GM18867 (cell line): ENCODE measurements around the gene FNDC11.

Source experiments
- ATAC-seq: cut with Tn5 transposase; IDR thresholded peaks from one replicate; pipeline ENCODE4 v1.9.1; 2021; ENCODE audit warnings: mild to moderate bottlenecking, moderate library complexity; ENCODE audit not compliant: unreplicated experiment

FNDC11 gene

DNA sequence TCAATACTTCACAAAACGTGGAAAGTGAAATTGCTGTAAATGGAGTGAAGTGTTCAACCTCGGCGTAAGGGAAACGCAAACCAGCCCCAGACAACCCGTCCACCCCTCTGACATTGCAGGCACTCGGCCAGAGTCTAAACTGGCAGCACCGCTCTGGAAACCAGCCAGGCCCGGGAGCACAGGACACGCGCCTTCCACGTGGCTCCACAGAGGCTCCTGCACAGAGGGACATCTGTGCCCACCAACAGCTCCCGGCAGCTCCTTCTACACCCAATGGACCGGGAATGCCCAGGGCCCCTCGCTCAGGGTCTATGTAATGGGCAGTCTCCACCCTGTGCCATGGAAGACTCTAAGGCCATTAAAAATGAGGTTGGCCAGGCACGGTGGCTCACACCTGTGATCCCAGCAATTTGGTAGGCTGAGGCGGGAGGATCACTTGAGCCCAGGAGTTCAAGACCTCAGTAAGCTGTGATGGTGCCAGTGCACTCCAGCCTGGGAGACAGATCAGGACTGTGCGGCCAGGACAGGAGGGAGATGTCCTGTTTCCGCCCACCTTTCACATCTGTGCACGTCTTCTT lies 23.4 kb downstream of the FNDC11 start:
- ATAC-seq: no peak

DNA sequence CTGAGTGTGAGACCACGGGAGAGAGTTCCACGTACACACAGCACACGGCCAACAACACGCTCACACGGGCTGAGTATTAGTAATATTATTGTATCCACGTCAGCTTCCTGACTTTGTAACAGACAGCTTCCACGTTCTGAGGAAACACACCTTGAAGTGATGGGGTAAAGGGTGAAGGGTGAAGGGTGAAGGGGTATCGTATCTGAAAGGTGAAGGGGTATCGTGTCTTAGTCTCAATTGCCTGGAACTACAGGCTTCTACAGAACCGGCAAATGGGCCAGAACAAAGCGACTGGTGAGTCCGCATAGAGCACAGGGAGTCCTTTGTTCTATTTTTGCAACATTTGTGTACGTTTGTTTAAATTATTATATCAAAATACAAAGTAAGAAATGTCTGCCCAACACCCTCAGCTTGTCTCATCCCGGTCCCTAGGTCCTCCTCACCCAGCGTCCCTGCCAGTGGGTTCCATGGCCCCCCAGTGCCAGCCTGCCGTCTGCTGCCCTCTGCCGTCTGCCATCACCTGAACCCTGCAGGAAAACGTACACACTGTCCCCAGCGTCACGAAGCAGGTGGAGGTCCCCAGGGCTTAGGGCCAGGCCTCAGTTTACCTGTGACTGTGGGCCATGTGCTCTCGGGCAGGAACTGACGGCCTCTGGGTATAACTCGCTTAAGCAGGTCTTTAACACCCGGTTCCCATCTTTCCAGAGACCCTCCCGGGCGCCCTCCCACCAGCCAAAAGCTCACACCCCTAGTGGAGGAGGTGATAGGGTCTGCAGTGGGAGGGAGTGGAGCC lies 24.5 kb downstream of the FNDC11 start:
- no peak for ATAC-seq

DNA sequence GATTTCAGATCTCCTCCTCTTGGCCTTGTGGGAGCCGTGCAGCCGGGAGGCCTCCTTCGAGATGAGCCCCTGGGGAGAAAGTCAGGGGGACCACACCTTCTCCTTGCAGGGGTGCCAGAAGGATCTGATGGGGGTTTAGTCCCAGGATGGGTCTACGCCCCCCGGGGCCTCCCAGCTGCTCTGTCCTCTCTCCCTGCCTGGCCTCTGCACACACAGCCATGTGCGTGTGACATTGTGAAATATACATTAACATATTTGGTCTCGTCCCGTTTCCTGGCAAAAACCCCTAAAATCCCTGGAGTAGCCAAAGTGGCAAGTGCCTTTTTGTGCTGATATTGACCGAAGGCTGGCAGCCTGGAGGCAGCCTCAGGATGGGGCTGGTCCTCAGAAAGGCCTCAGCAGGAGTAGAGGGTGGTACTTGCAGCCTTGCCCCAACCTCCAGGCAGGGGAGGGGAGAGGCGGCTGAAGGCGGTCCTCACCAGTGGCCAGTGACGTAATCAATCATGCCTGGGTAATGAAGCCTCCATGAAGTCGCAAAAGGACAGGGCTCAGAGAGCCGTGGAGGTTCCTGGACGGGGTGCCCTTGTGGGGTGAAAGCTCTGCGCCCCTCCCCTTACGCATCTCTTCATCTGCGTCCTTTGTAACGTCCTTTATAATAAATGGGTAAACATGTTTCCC lies 25.2 kb downstream of the FNDC11 start:
- ATAC-seq: no peak

DNA sequence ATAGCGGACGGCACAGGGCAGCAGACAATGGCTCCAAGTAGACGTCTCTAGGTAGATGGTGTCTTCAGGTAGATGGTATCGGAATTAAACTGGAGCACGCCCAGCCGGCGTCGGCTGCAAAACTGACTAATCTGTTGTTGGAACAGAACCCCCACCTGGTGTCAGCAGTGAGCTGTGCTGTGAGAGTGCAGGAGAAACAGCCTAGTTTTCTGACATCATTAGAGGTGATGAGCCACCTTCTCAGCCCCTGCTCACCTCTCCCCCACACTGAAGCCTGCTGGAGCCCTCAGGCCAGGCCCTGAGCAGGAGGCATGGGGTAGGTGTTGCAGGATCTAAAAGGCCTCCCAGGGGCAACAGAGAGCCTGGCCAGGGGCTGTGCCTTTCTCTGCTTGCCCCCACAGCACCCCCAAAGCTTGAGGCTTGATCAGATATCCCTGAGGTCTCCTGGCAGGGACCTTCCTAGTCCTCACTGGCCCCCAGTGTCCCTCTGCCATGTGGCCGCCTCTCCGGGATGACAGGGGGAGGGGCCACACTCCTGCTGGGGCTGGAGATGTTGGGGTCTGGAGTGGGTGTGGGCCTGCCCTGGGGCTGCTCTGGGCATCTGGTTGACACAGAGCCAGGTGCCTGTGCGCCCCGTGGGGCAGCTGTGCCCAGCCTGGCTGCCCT lies 27.0 kb downstream of the FNDC11 start:
- ATAC-seq: no peak

DNA sequence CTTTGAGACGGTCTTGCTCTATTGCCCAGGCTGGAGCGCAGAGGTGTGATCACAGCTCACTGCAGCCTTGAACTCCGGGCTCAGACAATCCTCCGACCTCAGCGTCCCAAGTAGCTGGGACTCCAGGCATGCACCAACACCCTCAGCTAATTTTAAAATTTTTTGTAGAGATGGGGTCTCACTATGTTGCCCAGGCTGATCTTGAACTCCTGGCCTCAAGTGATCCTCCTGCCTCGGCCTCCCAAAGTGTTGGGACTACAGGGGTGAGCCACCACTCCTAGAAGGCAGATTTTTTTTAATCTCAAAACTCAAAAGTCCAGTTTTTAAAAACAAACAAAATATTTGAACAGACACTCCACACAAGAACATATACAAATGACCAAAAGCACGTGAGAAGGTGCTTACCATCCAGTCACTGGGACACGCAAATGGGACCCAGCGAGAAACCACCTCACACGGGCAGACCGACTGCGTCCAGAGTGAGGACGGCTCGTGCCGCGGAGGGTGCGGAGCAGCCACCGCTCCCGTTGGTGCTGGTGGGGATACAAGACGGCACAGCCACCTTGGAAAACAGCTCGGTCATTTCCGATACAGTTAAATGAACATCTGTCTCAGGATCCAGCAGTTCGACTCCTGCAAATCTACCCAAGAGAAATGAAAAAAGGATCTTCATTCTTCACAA lies 28.6 kb downstream of the FNDC11 start:
- ATAC-seq: no peak

DNA sequence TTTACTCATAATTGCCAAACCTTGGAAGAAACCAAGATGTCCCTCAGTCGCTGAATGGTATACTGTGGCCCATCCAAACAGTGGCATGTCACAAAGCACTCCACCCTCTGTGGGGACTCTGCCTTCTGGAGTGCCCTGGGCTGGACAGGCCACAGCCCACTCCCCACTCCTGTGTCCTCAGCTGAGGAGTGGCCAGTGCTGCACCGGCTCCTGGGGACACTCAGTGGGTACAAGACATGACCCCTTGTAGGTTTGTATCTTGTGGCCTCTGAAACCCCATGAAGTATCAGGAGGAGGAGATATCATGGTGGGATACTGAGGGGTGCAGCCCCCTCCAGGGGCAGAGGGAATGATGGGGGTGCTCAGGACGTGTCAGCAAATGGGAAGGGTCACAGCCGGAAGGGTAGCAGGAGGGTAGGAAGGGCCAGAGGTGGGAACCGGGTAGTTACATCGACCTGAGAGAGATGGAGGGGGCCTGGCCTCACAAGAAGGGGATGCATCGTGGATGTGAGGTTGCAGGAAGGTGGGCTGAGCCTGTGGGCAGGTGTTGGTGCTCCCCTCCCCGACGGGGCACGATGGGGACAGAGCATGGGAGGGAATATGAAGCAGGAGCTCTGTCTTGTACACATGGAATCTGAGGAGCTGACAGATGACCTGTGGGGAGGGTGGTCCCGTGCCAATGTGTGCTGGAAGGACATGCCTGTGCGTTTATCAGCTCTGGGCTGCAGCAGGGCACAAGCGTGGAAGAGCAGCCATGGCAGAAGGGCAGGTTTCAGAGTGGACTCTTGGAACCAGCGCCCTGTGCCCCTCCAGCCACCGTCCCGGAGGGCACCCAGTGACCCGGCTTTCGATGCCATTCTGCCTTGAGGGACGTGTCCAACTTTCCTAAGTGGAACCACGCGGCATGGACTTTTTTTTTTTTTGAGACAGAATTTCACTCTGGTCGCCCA lies 31.9 kb downstream of the FNDC11 start:
- no peak for ATAC-seq

DNA sequence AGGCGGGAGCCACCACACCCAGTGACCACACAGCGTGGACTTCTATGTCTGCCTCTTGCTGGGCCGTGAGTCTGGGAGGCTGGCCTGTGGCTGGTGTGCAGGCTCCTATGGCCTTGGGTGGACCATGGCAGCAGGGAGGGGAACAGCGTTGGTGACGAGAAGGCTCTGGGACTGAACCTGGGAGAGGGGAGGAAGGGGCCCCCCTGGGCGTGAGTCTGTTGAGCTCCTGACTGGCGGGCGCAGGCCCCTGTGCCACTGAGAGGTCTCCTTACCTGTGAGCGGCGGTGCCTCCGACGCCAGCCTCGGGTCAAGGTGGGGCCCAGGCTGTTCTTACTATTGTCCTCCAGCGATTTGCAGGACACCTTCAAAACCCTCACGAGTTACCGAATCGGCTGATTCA lies 32.8 kb downstream of the FNDC11 start:
- no peak for ATAC-seq

DNA sequence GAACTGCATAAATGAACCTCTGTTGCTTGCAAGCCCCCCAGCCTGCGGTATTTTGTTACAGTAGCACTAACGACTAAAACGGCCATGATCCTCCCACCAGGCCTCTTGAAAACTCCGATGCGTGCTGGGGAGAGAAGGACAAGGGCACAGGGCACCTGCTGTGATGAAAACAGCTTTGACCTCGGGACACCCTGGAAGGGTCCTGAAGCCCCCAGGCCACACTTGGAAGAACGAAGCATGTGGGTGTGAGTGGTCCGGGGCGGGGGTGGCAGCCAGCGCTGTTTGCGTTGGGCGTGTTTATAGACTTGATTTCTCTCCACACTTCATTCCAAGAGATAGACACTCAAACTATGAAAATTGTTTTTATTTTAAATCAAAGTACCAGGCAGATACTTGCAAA lies 33.3 kb downstream of the FNDC11 start:
- ATAC-seq: no peak

DNA sequence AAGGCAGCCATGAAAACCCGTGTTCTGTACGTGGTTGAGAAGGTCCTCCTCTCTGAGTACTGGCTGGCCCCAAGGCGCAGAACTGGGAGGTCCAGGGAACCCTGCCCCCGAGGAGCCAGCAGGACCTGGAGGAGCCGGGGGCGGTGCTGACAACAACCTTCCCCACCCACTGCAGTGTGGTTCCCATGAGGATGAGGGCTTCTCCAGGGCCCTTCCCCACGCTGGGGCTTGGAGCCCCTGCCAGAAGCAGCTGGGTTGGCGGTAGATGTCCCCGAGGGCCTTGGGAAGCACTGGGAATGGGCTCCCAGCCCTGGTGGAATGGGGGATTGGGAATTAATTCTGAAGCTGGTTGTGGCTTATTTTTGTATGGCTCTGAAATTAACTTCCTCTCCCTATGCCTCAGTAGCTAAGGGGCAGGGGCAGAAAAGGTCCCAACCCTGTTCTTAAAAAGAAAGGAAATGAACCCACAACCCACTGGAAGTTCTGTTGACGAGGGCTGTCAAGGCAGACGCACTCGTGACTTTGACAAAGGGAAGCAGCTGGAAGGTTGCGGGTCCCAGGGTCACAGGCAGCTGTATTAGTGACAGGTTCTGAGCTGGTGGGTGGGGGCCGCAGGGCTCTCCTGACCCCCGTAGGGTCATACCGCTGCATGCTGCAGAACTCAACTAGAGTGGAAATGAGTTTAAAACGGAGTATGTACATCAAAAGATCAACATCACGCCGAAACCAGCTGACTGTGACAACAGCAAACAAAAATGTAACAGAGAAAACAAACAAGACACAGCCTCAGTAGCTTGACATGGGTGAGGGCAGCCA lies 34.0 kb downstream of the FNDC11 start:
- ATAC-seq: no peak

DNA sequence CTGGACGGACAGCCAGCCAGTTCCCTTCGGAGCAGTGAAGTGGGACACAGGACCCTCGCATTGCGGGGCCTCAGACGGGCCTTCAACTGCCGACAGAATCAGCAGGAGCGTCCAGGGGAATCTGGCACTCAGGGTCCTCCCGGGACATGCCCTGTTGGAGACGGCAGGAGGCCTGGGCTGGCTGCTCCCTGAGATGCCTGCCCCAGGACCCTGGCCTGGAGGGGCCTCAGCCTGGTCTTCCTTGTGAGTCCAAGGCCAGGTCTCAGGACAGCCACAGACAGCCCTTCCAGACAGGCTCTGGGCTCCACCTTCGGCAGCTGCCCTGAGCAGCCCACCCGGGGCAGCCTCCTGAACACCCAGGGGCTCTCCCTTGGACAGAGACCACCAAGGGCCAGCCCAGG lies 34.7 kb downstream of the FNDC11 start:
- no peak for ATAC-seq

DNA sequence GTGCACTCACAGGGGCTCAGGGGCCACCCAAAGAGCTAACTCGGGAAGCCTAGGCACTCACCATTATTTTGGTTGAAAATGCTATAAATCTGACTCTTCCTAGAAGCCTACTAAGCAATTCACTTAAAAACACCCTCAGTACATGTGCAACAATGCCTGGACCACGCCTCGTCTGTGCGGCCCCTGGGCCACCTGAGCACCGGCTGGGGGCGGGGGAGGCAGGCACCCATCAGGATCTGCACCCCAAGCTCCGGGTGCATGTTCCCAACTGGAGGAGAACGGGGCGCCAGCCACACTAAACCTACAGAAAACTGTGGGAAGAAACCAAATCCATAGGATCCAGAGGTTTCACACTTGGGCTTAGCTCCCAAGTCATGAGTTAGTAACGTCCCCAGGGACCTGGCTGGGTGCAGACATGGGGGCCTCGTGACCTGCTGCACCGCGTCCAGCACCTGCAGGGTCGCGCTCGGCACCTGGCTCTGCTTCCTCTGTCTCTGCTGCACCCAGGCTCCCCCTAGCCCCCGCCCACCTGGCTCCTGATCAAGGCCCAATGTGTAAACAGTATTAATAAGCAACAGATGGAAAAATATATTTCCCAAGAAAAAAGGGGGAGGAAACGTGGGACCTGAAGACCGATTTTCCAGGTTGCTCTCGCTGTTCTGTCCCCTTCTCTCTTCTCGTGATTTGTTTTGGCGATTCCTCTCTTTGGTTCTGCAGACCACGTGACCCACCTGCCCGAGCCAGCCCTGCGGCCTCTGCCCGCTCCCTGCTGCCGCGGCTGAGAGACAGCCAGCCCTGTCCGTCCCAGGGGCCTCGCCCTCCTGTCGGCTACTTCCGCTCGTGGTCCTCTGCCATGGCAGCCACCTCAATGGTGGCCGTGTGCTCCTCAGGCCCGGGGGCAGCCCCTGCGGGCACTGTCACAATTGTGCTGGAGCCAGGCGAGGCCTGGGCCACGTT lies 35.6 kb downstream of the FNDC11 start:
- ATAC-seq: no peak

DNA sequence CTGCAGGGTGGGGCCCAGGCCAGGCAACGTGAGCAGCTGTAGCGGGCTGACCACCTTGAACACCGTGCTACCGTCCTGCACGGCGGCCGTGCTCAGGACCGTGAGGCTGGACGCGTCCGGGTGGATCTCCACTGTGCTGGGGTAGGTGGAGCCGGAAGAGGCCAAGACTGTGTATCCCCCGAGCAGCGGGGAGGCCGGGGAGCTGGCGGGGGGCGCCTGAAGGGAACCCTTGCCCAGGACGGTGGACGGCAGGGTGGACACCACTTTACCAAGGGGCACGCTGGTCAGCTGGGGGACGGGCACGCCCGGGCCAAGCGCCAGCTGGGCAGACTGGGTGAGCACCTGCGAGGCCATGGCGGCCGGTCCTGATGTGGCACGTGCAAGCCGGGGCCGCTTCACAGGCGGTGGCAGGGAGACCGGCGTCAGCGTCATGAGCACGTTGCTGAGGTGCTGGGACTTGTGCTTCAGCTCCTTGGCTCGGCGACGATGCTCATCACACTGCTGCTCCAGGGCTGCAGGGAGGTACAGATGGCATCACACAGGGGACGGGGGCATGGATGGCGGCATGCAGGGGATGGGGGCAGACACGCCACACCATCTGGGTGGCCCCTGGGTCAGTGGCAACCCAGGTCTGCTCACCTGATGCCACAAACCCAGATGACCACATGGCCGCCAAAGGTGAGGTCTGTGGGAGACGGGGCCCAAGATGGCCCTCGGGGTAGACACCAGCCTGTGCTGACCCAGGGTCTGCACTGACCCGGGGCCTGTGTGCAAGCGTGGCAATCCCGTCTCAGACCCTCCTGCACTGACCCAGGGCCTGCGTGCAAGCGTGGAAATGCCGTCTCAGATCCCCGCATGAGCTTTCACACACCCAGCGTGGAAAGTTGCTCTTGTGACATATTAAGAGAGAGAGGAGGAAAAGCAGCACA lies 36.5 kb downstream of the FNDC11 start:
- no peak for ATAC-seq

DNA sequence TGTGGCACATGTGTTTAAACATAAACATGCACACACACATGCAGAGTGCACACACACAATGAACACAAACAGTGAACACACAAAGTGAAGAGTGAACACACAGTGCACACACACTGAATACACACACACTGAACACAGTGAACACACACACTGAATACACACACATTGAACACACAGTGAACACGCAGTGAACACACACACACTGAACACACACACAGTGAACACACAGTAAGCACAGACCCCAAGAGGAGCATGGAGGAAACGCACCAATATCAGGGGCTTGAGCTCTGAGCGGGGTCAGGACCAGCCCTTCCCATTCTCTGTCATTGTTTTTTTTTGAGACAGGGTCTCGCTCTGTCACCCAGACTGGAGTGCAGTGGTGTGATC lies 37.2 kb downstream of the FNDC11 start:
- ATAC-seq: no peak

DNA sequence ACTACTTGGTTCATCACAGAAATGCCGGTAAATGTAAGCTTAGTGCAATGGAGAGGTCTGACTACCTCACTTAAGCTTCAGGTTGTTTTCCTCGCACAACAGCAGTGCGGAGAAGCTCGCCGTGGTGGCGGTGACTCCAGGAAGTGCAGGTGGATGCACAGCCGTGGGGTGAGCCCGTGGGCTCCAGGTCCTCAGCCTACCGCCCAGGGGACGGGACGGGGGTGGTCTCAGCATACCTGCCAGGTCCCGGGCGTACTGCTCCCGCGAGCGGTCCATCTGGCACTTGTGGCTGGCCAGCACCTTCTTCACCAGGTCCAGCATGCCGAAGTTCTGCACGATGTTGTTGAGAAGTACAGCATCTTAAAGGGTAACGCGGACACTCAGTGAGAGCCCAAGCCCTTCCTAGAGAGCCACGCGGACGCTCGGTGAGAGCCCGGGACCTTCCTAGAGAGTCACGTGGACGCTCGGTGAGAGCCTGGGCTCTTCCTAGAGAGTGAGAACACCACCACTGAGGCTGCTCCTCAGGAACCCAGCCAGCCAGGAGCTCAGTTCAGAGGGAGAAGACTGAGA lies 37.9 kb downstream of the FNDC11 start:
- ATAC-seq: no peak

DNA sequence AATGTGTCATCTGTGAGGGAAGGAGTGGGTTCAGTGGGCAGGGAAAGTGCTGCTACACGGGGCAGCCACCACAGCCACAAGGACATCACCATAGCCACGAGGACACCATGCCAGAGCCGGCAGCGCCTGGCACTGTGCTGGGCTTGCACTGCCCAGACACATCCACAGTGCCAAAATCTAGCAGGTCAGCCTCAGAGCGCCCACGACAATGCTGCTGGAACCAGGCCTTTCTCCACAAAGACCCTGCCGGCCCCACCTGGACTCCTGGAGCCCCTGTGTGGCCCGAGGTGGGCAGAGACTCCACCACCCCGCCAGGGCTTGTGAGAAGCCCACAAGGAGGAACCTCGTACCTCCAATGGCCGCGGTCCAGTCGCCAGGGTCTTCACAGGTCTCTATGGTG lies 38.7 kb downstream of the FNDC11 start:
- no peak for ATAC-seq

DNA sequence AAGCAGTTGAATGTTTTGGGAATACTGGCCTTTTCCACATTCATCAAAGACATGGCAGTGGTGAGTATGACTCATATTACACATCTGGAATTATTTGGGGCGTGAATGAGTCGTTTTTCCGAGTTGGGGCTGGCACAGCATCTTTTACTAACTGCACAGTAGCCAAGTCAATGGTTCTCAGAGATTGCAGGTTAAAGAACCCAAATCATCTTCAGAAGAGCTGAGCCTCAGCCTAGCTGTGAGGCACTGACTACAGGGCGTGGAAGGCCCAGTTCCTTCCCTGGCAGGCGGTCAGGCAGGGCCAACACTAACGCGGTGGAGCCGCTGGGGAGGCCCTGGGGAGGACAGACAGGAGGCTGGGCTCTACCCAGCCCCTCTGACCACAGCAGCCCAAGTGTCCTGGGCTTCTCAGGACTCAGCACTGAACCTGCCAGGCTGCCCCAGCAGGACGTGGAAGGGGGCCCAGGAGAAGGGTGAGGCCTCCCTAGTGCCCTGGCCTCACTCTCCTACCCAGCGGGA lies 40.1 kb downstream of the FNDC11 start:
- no peak for ATAC-seq
